ENCODE measurements around the gene ARHGEF10L. TPM values are rescaled to one million over a fixed set of nuclear protein-coding genes. Genes with fewer than 3 reads are reported as not detected.

ARHGEF10L gene
- total RNA-seq, 4 donors from 2014 or later: 38.5 to 73.8 (median 41.7) TPM

GRCh38 chr1:17596651-17597509 is 57.4 kb downstream of the ARHGEF10L start:
- H3K4me3 ChIP-seq: no peak overlapping the region
- H3K4me1 ChIP-seq: peaks cover 0 to 34% (median 3%) of the 10 kb centered on the region in 4 donors
- H3K27ac ChIP-seq: peak overlapping the region in 1 of 4 donors; percentile 43
- H3K36me3 ChIP-seq: peaks cover 0 to 19% (median 0%) of the 10 kb centered on the region in 3 donors
- TF ChIP-seq POLR2A (IDR thresholded peaks at IDR 0.05): no peak
- no peak for TF ChIP-seq EP300 (IDR thresholded peaks at IDR 0.05)
- no peak for TF ChIP-seq CTCF (IDR thresholded peaks at IDR 0.05)
- no peak for DNase-seq (ENCODE audit: low spot score in 2 of 2)
- WGBS, 2 donors: 63 to 69% methylated on average over 18 to 19 of the region's 19 CpGs
- no peaks in the 10 kb centered on the region for H3K27me3 ChIP-seq
- H3K9me3 ChIP-seq: no peaks in the 10 kb centered on the region

DNA sequence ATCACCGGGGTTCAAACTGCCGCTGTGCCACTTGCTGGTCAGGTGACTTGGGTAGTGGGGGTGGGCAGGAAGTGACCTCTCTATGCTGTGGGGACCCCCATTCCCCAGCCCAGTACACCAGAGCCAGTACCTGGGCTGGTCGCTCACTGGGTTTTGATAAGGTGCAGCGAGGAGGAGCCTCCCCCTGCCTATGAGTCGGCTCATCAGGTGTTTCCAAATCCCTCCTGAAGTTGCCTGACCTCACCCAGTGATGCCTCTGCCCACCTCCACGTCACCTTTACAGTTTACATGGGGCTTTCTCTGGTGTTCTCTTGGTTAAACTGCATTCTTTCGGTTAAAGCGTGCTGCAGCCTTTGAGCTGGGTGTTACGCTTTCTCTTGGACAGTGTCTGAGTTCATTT is 58.2 kb downstream of the ARHGEF10L start:
- Histone ChIP-seq H3K36me3 (peaks cover 0 to 19% (median 0%) of the 10 kb centered on the region in 3 donors), H3K27me3 (no peaks in the 10 kb centered on the region), H3K9me3 (no peaks in the 10 kb centered on the region), H3K27ac (peak overlapping the region in 1 of 4 donors; percentile 20), H3K4me3 (no peak overlapping the region), H3K4me1 (peaks cover 0 to 28% (median 0%) of the 10 kb centered on the region in 4 donors)
- TF ChIP-seq POLR2A (IDR thresholded peaks at IDR 0.05): no peak
- TF ChIP-seq CTCF (IDR thresholded peaks at IDR 0.05): no peak
- TF ChIP-seq EP300 (IDR thresholded peaks at IDR 0.05): no peak
- DNase-seq (ENCODE audit: low spot score in 2 of 2): no peak
- 87 to 90% methylated on average over 9 of the region's 9 CpGs for WGBS, 2 donors

- Histone ChIP-seq H3K27ac (no peak overlapping the region), H3K9me3 (no peaks in the 10 kb centered on the region), H3K4me3 (no peak overlapping the region), H3K4me1 (peaks cover 0 to 29% (median 0%) of the 10 kb centered on the region in 4 donors), H3K27me3 (no peaks in the 10 kb centered on the region), H3K36me3 (peaks cover 0 to 15% (median 0%) of the 10 kb centered on the region in 3 donors)
- TF ChIP-seq POLR2A (IDR thresholded peaks at IDR 0.05): no peak
- DNase-seq (ENCODE audit: low spot score in 2 of 2): no peak
- 81 to 96% methylated on average over 3 of the region's 3 CpGs for WGBS, 2 donors
Observed at GRCh38 chr1:17598251-17598650, 58.8 kb downstream of the ARHGEF10L start.

GRCh38 chr1:17599291-17599953 is 59.9 kb downstream of the ARHGEF10L start:
- DNase-seq (ENCODE audit: low spot score in 2 of 2): no peak
- H3K36me3 ChIP-seq: peaks cover 0 to 14% (median 0%) of the 10 kb centered on the region in 3 donors
- H3K27me3 ChIP-seq: no peaks in the 10 kb centered on the region
- TF ChIP-seq CTCF (IDR thresholded peaks at IDR 0.05) (no peak), EP300 (IDR thresholded peaks at IDR 0.05) (no peak), POLR2A (IDR thresholded peaks at IDR 0.05) (no peak)
- no peak overlapping the region for H3K27ac ChIP-seq
- no peak overlapping the region for H3K4me3 ChIP-seq
- H3K4me1 ChIP-seq: peaks cover 0 to 22% (median 0%) of the 10 kb centered on the region in 4 donors
- no peaks in the 10 kb centered on the region for H3K9me3 ChIP-seq
- WGBS, 2 donors: 87 to 88% methylated on average over 12 of the region's 12 CpGs

- no peaks in the 10 kb centered on the region for H3K27me3 ChIP-seq
- H3K4me1 ChIP-seq: peaks cover 0 to 26% (median 0%) of the 10 kb centered on the region in 4 donors
- H3K36me3 ChIP-seq: peaks cover 0 to 19% (median 0%) of the 10 kb centered on the region in 3 donors
- H3K27ac ChIP-seq: no peak overlapping the region
- DNase-seq (ENCODE audit: low spot score in 2 of 2): no peak
- TF ChIP-seq EP300 (IDR thresholded peaks at IDR 0.05): no peak
- TF ChIP-seq CTCF (IDR thresholded peaks at IDR 0.05): no peak
- TF ChIP-seq POLR2A (IDR thresholded peaks at IDR 0.05): no peak
- H3K9me3 ChIP-seq: no peaks in the 10 kb centered on the region
- 82 to 93% methylated on average over 5 of the region's 5 CpGs for WGBS, 2 donors
- no peak overlapping the region for H3K4me3 ChIP-seq
Observed at GRCh38 chr1:17599954-17600300, 60.4 kb downstream of the ARHGEF10L start.
